Measurements from ENCODE around the gene CADM1. TPM values are rescaled to one million over a fixed set of nuclear protein-coding genes. Genes with fewer than 3 reads are reported as not detected.

The CADM1 gene
- total RNA-seq, 4 donors from 2014 or later = 1.2 to 2.5 (median 2.2) TPM

DNA sequence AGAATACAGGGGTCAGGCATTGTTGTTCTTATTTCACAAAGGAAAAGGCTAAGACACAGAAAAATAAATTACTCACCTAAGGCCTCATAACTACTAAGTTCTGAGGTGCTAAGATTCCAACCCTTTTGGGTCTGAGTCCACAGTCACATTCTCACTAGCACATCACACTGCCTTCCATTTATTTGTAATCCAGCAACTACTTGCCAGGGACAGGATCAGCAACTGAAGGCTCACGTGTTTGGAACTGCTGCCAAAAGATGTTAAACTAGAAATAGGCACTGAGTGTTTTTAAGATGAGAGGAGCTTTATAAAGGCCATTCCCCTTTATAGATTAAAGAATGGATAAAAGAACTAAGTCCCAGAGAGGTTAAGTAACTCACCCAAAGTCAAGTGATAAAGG, 58.0 kb downstream of the CADM1 start:
- no peaks in the 10 kb centered on the region for H3K36me3 ChIP-seq
- peak in 1 of 2 donors; percentile 4 for DNase-seq
- no peak overlapping the region for H3K27ac ChIP-seq
- H3K4me1 ChIP-seq = peaks cover 6 to 8% of the 10 kb centered on the region in 2 donors
- H3K27me3 ChIP-seq = no peaks in the 10 kb centered on the region
- TF ChIP-seq POLR2A (IDR thresholded peaks at IDR 0.05) (no peak), CTCF (IDR thresholded peaks at IDR 0.05 in 4 of 5, conservative IDR thresholded peaks at IDR 0.05 in 1 of 5) (no peak)
- H3K9me3 ChIP-seq = no peaks in the 10 kb centered on the region
- in situ Hi-C loops (cut with MboI; ENCODE audit: low sequenced_read_pairs in 4 of 4) = no loop called here
- intact Hi-C loops (cut with DNase I; ENCODE audit: low total_unique reads) = no loop called here
- ATAC-seq = peak; percentile 49 to 76
- no peak overlapping the region for H3K4me3 ChIP-seq

DNA sequence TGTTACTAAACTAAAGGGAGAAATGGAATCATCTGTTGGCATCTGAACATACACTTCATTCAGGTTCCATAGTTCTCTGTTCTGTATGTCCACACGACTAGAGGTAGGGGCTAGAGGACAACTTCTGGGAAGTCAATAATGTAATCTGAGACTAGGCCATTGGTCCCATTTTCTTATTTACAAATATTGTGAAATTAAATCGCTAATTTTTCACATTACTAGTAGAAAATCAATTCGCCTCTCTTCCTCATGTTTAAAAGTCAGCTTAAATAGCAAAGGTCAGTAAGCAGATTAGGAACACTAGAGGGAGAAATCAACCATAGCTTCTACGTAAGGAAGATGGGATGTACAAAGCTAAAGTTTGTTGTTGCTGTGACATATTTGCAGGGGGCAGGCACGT, 59.7 kb downstream of the CADM1 start:
- H3K4me1 ChIP-seq = peaks cover 0 to 6% of the 10 kb centered on the region in 2 donors
- no peak for ATAC-seq
- H3K27me3 ChIP-seq = no peaks in the 10 kb centered on the region
- in situ Hi-C loops (cut with MboI; ENCODE audit: low sequenced_read_pairs in 4 of 4) (no loop called here), intact Hi-C loops (cut with DNase I; ENCODE audit: low total_unique reads) (no loop called here)
- no peak for DNase-seq
- TF ChIP-seq CTCF (IDR thresholded peaks at IDR 0.05 in 4 of 5, conservative IDR thresholded peaks at IDR 0.05 in 1 of 5) (no peak), POLR2A (IDR thresholded peaks at IDR 0.05) (no peak)
- no peak overlapping the region for H3K4me3 ChIP-seq
- H3K9me3 ChIP-seq = no peaks in the 10 kb centered on the region
- no peak overlapping the region for H3K27ac ChIP-seq
- no peaks in the 10 kb centered on the region for H3K36me3 ChIP-seq

DNA sequence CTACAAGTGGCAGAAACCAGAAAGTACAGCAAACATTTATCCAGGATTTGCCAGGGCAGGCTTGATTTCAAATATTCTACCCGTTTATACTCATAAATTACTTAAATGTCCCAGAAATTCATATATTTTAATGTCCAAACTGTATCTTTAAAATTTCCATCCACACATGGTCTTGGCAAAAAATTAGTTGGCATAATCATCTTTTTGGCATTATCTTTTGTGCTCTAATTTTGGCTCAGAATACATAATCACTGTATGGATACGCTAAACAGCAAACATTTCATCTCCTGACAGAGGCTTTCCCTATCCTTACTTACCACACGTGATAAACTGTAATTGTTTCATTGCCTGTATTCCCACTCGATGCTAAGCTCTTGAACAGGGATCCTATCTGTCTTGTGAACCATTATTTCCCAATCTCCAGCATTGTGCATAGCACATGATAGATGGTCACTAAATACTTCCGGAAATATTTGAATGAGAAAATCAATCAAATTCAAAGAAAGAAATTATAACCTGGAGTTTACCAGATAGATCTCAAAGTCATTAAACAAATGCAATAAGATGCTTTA, 64.2 kb downstream of the CADM1 start:
- peaks cover 0 to 6% of the 10 kb centered on the region in 2 donors for H3K4me1 ChIP-seq
- no peak overlapping the region for H3K27ac ChIP-seq
- TF ChIP-seq CTCF (IDR thresholded peaks at IDR 0.05 in 4 of 5, conservative IDR thresholded peaks at IDR 0.05 in 1 of 5) = no peak
- no peak for TF ChIP-seq POLR2A (IDR thresholded peaks at IDR 0.05)
- H3K27me3 ChIP-seq = no peaks in the 10 kb centered on the region
- intact Hi-C loops (cut with DNase I; ENCODE audit: low total_unique reads) (no loop called here), in situ Hi-C loops (cut with MboI; ENCODE audit: low sequenced_read_pairs in 4 of 4) (no loop called here)
- no peak overlapping the region for H3K4me3 ChIP-seq
- no peak for DNase-seq
- no peaks in the 10 kb centered on the region for H3K9me3 ChIP-seq
- H3K36me3 ChIP-seq = no peaks in the 10 kb centered on the region
- ATAC-seq = no peak

DNA sequence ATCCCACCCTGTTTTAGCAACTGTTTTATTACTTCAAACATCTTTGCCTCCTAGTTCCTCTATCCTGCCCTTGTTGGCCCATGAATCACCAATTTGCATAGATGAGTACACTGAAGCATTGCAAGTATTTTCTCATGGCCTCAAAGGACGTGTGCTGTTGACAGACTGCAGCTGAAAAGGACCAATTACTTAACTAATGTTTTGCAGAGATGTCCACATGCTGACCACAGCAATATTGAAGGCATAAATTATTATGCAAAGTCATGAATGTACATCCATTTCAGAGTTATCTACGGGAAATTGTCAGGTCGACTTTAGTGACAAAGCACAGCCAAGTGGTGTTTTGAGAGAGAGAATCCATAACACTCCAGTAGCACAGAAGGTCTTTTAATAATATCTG, 64.8 kb downstream of the CADM1 start:
- intact Hi-C loops (cut with DNase I; ENCODE audit: low total_unique reads) (no loop called here), in situ Hi-C loops (cut with MboI; ENCODE audit: low sequenced_read_pairs in 4 of 4) (no loop called here)
- TF ChIP-seq POLR2A (IDR thresholded peaks at IDR 0.05) = no peak
- no peak for TF ChIP-seq CTCF (IDR thresholded peaks at IDR 0.05 in 4 of 5, conservative IDR thresholded peaks at IDR 0.05 in 1 of 5)
- Histone ChIP-seq H3K36me3 (no peaks in the 10 kb centered on the region), H3K4me1 (peaks cover under 1 to 6% of the 10 kb centered on the region in 2 donors), H3K9me3 (no peaks in the 10 kb centered on the region), H3K27me3 (no peaks in the 10 kb centered on the region), H3K27ac (no peak overlapping the region), H3K4me3 (no peak overlapping the region)
- ATAC-seq (no peak), DNase-seq (no peak)

All from gastrocnemius medialis (tissue), 4 donors.